HL-60 (cell line): ENCODE data around the gene TRDN.

Experiments
- DNase-seq, 2 experiments: peaks; one replicate each; pipeline ENCODE4 v3.0.0-alpha.2; 2010 to 2020; ENCODE audit warnings: low read depth in 1 of 2, low spot score in 1 of 2
- H3K27ac ChIP-seq: fragments of 250-450 bp; sonication (Bioruptor Pico); replicated peaks from 2 replicates; pipeline ENCODE4 v1.5.1; 2020; ENCODE audit warnings: mild to moderate bottlenecking, moderate library complexity
- H3K27me3 ChIP-seq: fragments of 250-450 bp; sonication (Bioruptor Pico); 2 replicates; pipeline ENCODE4 v1.5.1; 2021; ENCODE audit warnings: mild to moderate bottlenecking, moderate library complexity; ENCODE audit not compliant: insufficient read depth, poor library complexity, severe bottlenecking
- H3K4me3 ChIP-seq: replicated peaks from 2 replicates; pipeline ENCODE4 v1.5.1; 2011; ENCODE audit warnings: mild to moderate bottlenecking, control low read depth, low read length; ENCODE audit not compliant: insufficient read depth
- GABPA ChIP-seq: IDR thresholded peaks from 2 replicates; pipeline ENCODE4 v1.6.1; 2012; ENCODE audit warnings: low read depth
- POLR2AphosphoS5 ChIP-seq: IDR thresholded peaks from 2 replicates; pipeline ENCODE4 v1.6.1; 2012; ENCODE audit warnings: low read depth
- SPI1 ChIP-seq: IDR thresholded peaks from 2 replicates; pipeline ENCODE4 v1.6.1; 2012; ENCODE audit warnings: low read depth, mild to moderate bottlenecking, borderline replicate concordance
- TF ChIP-seq, protein P1 (sequence below): IDR thresholded peaks from one replicate; pipeline ENCODE4 v1.5.1; 2011; ENCODE audit warnings: low read length, control low read depth, inconsistent platforms; ENCODE audit not compliant: insufficient read depth
- TF ChIP-seq, protein P2 (sequence below): IDR thresholded peaks from 2 replicates; pipeline ENCODE4 v1.6.1; 2012; ENCODE audit warnings: low read depth; ENCODE audit not compliant: insufficient replicate concordance

The TRDN gene

DNA sequence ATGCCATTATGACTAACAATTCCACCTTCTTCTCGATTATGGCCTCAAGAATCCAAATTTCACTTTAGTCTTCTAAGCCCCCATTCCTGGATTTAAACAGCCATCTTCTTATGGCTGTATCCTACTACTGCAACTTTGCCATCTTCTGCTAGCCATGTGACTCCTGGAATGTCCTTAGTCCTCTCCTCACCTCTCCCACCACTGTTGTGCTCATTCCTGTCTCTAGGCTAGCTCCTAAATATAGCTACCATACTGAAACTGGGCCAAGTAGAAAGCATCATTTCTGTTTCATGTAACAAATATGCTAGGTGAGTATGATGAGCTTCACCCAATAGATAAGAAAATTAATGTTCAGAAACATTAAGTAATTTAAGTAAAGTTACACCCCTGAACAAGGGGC lies 327.6 kb downstream of the TRDN start:
- no peak for DNase-seq
- TF ChIP-seq POLR2AphosphoS5, result no peak
- TF ChIP-seq, protein P1, sequence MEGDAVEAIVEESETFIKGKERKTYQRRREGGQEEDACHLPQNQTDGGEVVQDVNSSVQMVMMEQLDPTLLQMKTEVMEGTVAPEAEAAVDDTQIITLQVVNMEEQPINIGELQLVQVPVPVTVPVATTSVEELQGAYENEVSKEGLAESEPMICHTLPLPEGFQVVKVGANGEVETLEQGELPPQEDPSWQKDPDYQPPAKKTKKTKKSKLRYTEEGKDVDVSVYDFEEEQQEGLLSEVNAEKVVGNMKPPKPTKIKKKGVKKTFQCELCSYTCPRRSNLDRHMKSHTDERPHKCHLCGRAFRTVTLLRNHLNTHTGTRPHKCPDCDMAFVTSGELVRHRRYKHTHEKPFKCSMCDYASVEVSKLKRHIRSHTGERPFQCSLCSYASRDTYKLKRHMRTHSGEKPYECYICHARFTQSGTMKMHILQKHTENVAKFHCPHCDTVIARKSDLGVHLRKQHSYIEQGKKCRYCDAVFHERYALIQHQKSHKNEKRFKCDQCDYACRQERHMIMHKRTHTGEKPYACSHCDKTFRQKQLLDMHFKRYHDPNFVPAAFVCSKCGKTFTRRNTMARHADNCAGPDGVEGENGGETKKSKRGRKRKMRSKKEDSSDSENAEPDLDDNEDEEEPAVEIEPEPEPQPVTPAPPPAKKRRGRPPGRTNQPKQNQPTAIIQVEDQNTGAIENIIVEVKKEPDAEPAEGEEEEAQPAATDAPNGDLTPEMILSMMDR, result no peak
- H3K4me3 ChIP-seq, result no peak overlapping the region

DNA sequence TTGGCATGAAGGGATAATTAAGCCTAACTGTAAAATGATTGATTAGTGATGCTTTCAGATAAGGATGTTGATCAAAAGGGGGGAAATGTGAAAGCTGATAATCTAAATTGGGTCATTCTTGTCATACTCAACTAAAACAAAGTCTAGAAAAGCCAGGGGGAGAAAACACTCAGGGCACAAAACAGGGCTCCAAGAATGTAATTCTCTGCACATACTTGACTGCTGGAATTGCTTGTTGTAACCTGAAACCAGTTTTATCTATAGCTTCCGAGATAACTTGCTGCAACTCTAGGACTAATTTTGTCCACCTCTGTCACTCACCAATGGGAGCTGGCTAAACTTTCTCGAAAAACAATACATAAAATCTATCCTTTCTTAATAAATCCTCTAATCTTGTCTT lies 330.4 kb downstream of the TRDN start:
- Histone ChIP-seq H3K4me3 (no peak overlapping the region), H3K27me3 (no peaks in the 10 kb centered on the region), H3K27ac (no peak overlapping the region)
- no peak for TF ChIP-seq SPI1
- no peak for TF ChIP-seq POLR2AphosphoS5
- TF ChIP-seq, protein P2, sequence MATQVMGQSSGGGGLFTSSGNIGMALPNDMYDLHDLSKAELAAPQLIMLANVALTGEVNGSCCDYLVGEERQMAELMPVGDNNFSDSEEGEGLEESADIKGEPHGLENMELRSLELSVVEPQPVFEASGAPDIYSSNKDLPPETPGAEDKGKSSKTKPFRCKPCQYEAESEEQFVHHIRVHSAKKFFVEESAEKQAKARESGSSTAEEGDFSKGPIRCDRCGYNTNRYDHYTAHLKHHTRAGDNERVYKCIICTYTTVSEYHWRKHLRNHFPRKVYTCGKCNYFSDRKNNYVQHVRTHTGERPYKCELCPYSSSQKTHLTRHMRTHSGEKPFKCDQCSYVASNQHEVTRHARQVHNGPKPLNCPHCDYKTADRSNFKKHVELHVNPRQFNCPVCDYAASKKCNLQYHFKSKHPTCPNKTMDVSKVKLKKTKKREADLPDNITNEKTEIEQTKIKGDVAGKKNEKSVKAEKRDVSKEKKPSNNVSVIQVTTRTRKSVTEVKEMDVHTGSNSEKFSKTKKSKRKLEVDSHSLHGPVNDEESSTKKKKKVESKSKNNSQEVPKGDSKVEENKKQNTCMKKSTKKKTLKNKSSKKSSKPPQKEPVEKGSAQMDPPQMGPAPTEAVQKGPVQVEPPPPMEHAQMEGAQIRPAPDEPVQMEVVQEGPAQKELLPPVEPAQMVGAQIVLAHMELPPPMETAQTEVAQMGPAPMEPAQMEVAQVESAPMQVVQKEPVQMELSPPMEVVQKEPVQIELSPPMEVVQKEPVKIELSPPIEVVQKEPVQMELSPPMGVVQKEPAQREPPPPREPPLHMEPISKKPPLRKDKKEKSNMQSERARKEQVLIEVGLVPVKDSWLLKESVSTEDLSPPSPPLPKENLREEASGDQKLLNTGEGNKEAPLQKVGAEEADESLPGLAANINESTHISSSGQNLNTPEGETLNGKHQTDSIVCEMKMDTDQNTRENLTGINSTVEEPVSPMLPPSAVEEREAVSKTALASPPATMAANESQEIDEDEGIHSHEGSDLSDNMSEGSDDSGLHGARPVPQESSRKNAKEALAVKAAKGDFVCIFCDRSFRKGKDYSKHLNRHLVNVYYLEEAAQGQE, result no peak
- TF ChIP-seq GABPA, result no peak
- TF ChIP-seq, protein P1, result no peak
- no peak for DNase-seq

More for the DNA sequence above, 327.6 kb downstream of the TRDN start:
- Histone ChIP-seq H3K27me3 (no peaks in the 10 kb centered on the region), H3K27ac (no peak overlapping the region)

DNA sequence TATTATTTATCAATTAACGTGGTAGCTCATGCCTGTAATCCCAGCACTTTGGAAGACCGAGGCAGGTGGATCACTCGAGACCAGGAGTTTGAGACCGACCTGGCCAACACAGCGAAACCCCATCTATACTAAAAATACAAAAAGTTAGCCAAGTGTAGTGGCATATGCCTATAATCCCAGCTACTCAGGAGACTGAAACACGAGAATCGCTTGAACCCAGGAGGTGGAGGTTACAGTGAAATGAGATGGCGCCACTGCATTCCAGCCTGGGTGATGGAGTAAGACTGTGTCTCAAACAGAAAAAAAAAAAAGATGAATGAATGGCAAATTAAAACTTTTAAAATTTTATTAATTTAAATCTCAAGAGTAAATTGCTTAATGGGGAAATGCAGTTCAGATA lies 341.1 kb downstream of the TRDN start:
- TF ChIP-seq POLR2AphosphoS5 (no peak), SPI1 (no peak), GABPA (no peak)
- TF ChIP-seq, protein P1, result no peak
- TF ChIP-seq, protein P2, result no peak
- Histone ChIP-seq H3K27me3 (no peaks in the 10 kb centered on the region), H3K27ac (no peak overlapping the region), H3K4me3 (no peak overlapping the region)
- DNase-seq, result no peak

DNA sequence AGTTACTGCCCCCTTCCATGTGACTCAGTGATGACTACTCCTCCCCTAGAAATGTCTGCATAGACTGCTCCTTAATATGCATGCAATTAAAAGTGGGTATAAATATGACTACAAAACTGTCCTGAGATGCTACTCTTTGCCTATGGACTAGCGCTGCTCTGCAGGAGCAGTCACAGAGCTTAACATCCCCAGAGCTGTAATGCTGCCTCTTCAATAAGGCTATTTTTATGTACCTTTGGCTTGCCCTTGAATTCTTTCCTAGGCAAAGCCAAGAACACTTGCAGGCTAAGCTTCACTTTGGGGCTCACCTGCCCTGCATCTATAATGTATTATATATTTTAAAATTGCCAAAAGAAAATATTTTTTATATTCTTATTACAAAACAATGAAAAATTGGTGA lies 341.6 kb downstream of the TRDN start:
- TF ChIP-seq SPI1 (no peak), GABPA (no peak), POLR2AphosphoS5 (no peak)
- TF ChIP-seq, protein P1, result no peak
- TF ChIP-seq, protein P2, result no peak
- DNase-seq, result no peak
- H3K4me3 ChIP-seq, result no peak overlapping the region
- no peak overlapping the region for H3K27ac ChIP-seq
- H3K27me3 ChIP-seq, result no peaks in the 10 kb centered on the region
